LNCAP (cell line): ENCODE results near the gene NPAS3.

Experiments
- CTCF ChIP-seq: fragments of 450-650 bp; IDR thresholded peaks from 2 replicates; pipeline ENCODE4 v1.5.1; 2017; ENCODE audit warnings: mild to moderate bottlenecking

NPAS3 gene

GRCh38 chr14:33596211-33597080 is 657.8 kb downstream of the NPAS3 start:
- TF ChIP-seq CTCF: no peak

- no peak for TF ChIP-seq CTCF
These were observed 659.9 kb downstream of the NPAS3 start for GRCh38 chr14:33598582-33598981.

GRCh38 chr14:33602396-33602795 is 663.7 kb downstream of the NPAS3 start:
- no peak for TF ChIP-seq CTCF

GRCh38 chr14:33606591-33606990 is 667.9 kb downstream of the NPAS3 start:
- no peak for TF ChIP-seq CTCF

GRCh38 chr14:33609582-33609981 is 670.9 kb downstream of the NPAS3 start:
- no peak for TF ChIP-seq CTCF

GRCh38 chr14:33610121-33610520 is 671.4 kb downstream of the NPAS3 start:
- no peak for TF ChIP-seq CTCF

GRCh38 chr14:33611405-33612196 is 672.9 kb downstream of the NPAS3 start:
- no peak for TF ChIP-seq CTCF
